Progenitor cell of endocrine pancreas (in vitro differentiated cells): ENCODE data around the gene RSBN1. TPM values are rescaled to one million over a fixed set of nuclear protein-coding genes. Genes with fewer than 3 reads are reported as not detected.
A peak's percentile ranks its signal among the peaks of the same experiment; 100 is the strongest.
"Not testable (repeated sequence)": the region's sequence is repeated elsewhere in the genome, so short reads cannot be mapped to it uniquely, and the experiment has no call there.

Experiments
- DNase-seq: peaks from one replicate; pipeline ENCODE4 v3.0.0; 2021; ENCODE audit warnings: low spot score; ENCODE audit not compliant: unreplicated experiment
- H3K27ac Mint-ChIP-seq: 2 replicates; pipeline ENCODE4 v1.8.0; 2021; ENCODE audit warnings: mild to moderate bottlenecking, moderate library complexity, mixed read lengths
- H3K27me3 Mint-ChIP-seq: 2 replicates; pipeline ENCODE4 v1.8.0; 2021; ENCODE audit warnings: mixed read lengths
- H3K36me3 Mint-ChIP-seq: 2 replicates; pipeline ENCODE4 v1.8.0; 2022; ENCODE audit warnings: mixed read lengths; ENCODE audit not compliant: insufficient read depth
- H3K4me1 Mint-ChIP-seq: 2 replicates; pipeline ENCODE4 v1.8.0; 2021; ENCODE audit warnings: low read depth, mixed read lengths
- H3K4me3 Mint-ChIP-seq: 2 replicates; pipeline ENCODE4 v1.8.0; 2021; ENCODE audit warnings: low read depth, mild to moderate bottlenecking, moderate library complexity, mixed read lengths
- H3K9me3 Mint-ChIP-seq: 2 replicates; pipeline ENCODE4 v1.8.0; 2021; ENCODE audit warnings: low read depth, mixed read lengths
- CTCF ChIP-seq: fragments of 200-600 bp; sonication (generic); IDR thresholded peaks from one replicate; pipeline ENCODE4 v1.5.0; 2021; ENCODE audit warnings: antibody characterized with exemption, mild to moderate bottlenecking; ENCODE audit not compliant: unreplicated experiment
- total RNA-seq: library from RNA; stranded (reverse); gene quantifications from 2 replicates; pipeline ENCODE4 v1.2.1, GENCODE V29; 2021

The RSBN1 gene
- total RNA-seq, 1 donor from 2014 or later, result 25.9 TPM

- Mint-ChIP-seq H3K27ac (peak overlapping the region; percentile 100), H3K4me1 (peaks cover 34% of the 10 kb centered on the region), H3K9me3 (no peaks in the 10 kb centered on the region), H3K27me3 (no peaks in the 10 kb centered on the region), H3K4me3 (peak overlapping the region; percentile 89), H3K36me3 (peaks cover 6% of the 10 kb centered on the region)
- no peak for DNase-seq
- TF ChIP-seq CTCF, result no peak
These were observed 51.9 kb downstream of the RSBN1 start for GRCh38 chr1:113760102-113761080.

- peaks cover 35% of the 10 kb centered on the region for H3K4me1 Mint-ChIP-seq
- peak within 1 kb of the TSS; percentile 100 for H3K27ac Mint-ChIP-seq
- peaks cover 7% of the 10 kb centered on the region for H3K36me3 Mint-ChIP-seq
- DNase-seq, result peak; percentile 58
- peak within 1 kb of the TSS; percentile 89 for H3K4me3 Mint-ChIP-seq
- no peaks in the 10 kb centered on the region for H3K27me3 Mint-ChIP-seq
- H3K9me3 Mint-ChIP-seq, result no peaks in the 10 kb centered on the region
- no peak for TF ChIP-seq CTCF
These were observed 52.8 kb downstream of the RSBN1 start, which contains the start of gene PHTF1 for GRCh38 chr1:113759333-113760101. Gene PHTF1 (minus strand): TSS chr1:113759486. CDS start chr1:113758703, 783 bp downstream.

GRCh38 chr1:113758631-113759332 lies 53.5 kb downstream of the RSBN1 start:
- peak; percentile 77 for DNase-seq
- peaks cover 8% of the 10 kb centered on the region for H3K36me3 Mint-ChIP-seq
- peaks cover 35% of the 10 kb centered on the region for H3K4me1 Mint-ChIP-seq
- no peak for TF ChIP-seq CTCF
- H3K27ac Mint-ChIP-seq, result peak overlapping the region; percentile 100
- H3K27me3 Mint-ChIP-seq, result no peaks in the 10 kb centered on the region
- no peaks in the 10 kb centered on the region for H3K9me3 Mint-ChIP-seq
- H3K4me3 Mint-ChIP-seq, result peak overlapping the region; percentile 89

GRCh38 chr1:113756461-113756860 lies 55.8 kb downstream of the RSBN1 start:
- Mint-ChIP-seq H3K4me1 (peaks cover 30% of the 10 kb centered on the region), H3K4me3 (peak overlapping the region; percentile 89), H3K27me3 (no peaks in the 10 kb centered on the region), H3K36me3 (peaks cover 14% of the 10 kb centered on the region), H3K9me3 (no peaks in the 10 kb centered on the region), H3K27ac (no peak overlapping the region)
- TF ChIP-seq CTCF, result no peak
- no peak for DNase-seq

GRCh38 chr1:113753333-113753732 lies 58.9 kb downstream of the RSBN1 start:
- not testable (repeated sequence) for H3K27ac Mint-ChIP-seq, H3K27me3 Mint-ChIP-seq, H3K9me3 Mint-ChIP-seq, H3K4me3 Mint-ChIP-seq, DNase-seq
- peaks cover 16% of the 10 kb centered on the region for H3K4me1 Mint-ChIP-seq
- H3K36me3 Mint-ChIP-seq, result peaks cover 20% of the 10 kb centered on the region
